CD14-positive monocyte (primary cell): Measurements from ENCODE around the gene CBFB. TPM values are rescaled to one million over a fixed set of nuclear protein-coding genes. Genes with fewer than 3 reads are reported as not detected.

ENCODE experiments used
- DNase-seq, 3 donors: peaks; one replicate each; pipeline ENCODE4 v3.0.0-alpha.2; 2011 to 2022
- H2AFZ ChIP-seq: 2 replicates; pipeline ENCODE4 v1.6.0; 2012; ENCODE audit warnings: mild to moderate bottlenecking, low read depth, low read length, inconsistent platforms; ENCODE audit not compliant: insufficient read depth, poor library complexity, severe bottlenecking
- H3K27ac ChIP-seq, 2 donors: 1 replicate in 1 of 2; 2 replicates in 1 of 2; pipeline ENCODE4 v1.5.1; 2012 to 2013; ENCODE audit warnings: low read length in 2 of 2, control low read depth in 1 of 2, inconsistent platforms in 1 of 2, low read depth in 1 of 2, mild to moderate bottlenecking in 1 of 2
- H3K27me3 ChIP-seq, 2 donors: one replicate each; pipeline versions ENCODE4 v1.6.0 to v1.6.1; 2011 to 2013; ENCODE audit warnings: low read length in 2 of 2; ENCODE audit not compliant: control insufficient read depth in 2 of 2, insufficient read depth in 2 of 2
- H3K36me3 ChIP-seq, 2 donors: replicated peaks in 1 of 2; 1 replicate in 1 of 2; 2 replicates in 1 of 2; pipeline versions ENCODE4 v1.5.1 to v1.6.1; 2012 to 2013; ENCODE audit warnings: low read length in 2 of 2, control low read depth in 1 of 2, inconsistent platforms in 1 of 2, mild to moderate bottlenecking in 1 of 2; ENCODE audit not compliant: insufficient read depth in 2 of 2, control insufficient read depth in 1 of 2
- H3K4me1 ChIP-seq, 2 donors: 1 replicate in 1 of 2; 2 replicates in 1 of 2; pipeline versions ENCODE4 v1.5.1 to v1.6.1; 2012 to 2013; ENCODE audit warnings: low read length in 2 of 2, control low read depth in 1 of 2, inconsistent platforms in 1 of 2, mild to moderate bottlenecking in 1 of 2, moderate library complexity in 1 of 2; ENCODE audit not compliant: insufficient read depth in 2 of 2, control insufficient read depth in 1 of 2
- H3K4me2 ChIP-seq: replicated peaks from 2 replicates; pipeline ENCODE3; 2012; ENCODE audit warnings: low read length, moderate library complexity, mild to moderate bottlenecking; ENCODE audit not compliant: poor library complexity, severe bottlenecking; ENCODE audit errors: extremely low read depth
- H3K4me3 ChIP-seq, 3 experiments: fragments of 200-600 bp in 1 of 3; sonication (generic) in 1 of 3; replicated peaks in 1 of 3; 1 replicate in 2 of 3; 2 replicates in 1 of 3; pipeline ENCODE4 v1.5.1; 2011 to 2013; ENCODE audit warnings: low read length in 3 of 3, mild to moderate bottlenecking in 3 of 3, control low read depth in 2 of 3, low read depth in 2 of 3, inconsistent platforms in 1 of 3, moderate library complexity in 1 of 3
- H3K79me2 ChIP-seq: 2 replicates; pipeline ENCODE4 v1.6.0; 2012; ENCODE audit warnings: mild to moderate bottlenecking, control low read depth, inconsistent platforms, low read length, moderate library complexity; ENCODE audit not compliant: insufficient read depth
- H3K9ac ChIP-seq: 2 replicates; pipeline ENCODE4 v1.6.0; 2017; ENCODE audit warnings: low read length, mild to moderate bottlenecking; ENCODE audit not compliant: insufficient read depth, poor library complexity, severe bottlenecking
- H3K9me3 ChIP-seq, 2 donors: replicated peaks in 1 of 2; 1 replicate in 1 of 2; 2 replicates in 1 of 2; pipeline versions ENCODE4 v1.5.1 to v1.6.1; 2012 to 2013; ENCODE audit warnings: low read length in 2 of 2, control low read depth in 1 of 2; ENCODE audit not compliant: control insufficient read depth in 1 of 2, insufficient read depth in 1 of 2
- H4K20me1 ChIP-seq: 2 replicates; pipeline ENCODE4 v1.6.0; 2012; ENCODE audit warnings: mild to moderate bottlenecking, low read length, control low read depth, moderate library complexity; ENCODE audit not compliant: insufficient read depth
- H3K27ac Mint-ChIP-seq, 7 donors: one replicate each; pipeline ENCODE4 v1.8.0; 2020; ENCODE audit warnings: mild to moderate bottlenecking in 7 of 7, mixed read lengths in 7 of 7, moderate library complexity in 6 of 7, inconsistent platforms in 2 of 7
- H3K27me3 Mint-ChIP-seq, 3 donors: one replicate each; pipeline ENCODE4 v1.8.0; 2021 to 2022; ENCODE audit warnings: low read depth in 3 of 3, mild to moderate bottlenecking in 3 of 3, mixed read lengths in 3 of 3, moderate library complexity in 3 of 3, inconsistent platforms in 1 of 3
- H3K36me3 Mint-ChIP-seq, 2 donors: one replicate each; pipeline ENCODE4 v1.8.0; 2020; ENCODE audit warnings: mixed read lengths in 2 of 2, inconsistent platforms in 1 of 2, mild to moderate bottlenecking in 1 of 2
- H3K4me1 Mint-ChIP-seq: one replicate; pipeline ENCODE4 v1.8.0; 2020; ENCODE audit warnings: mild to moderate bottlenecking, mixed read lengths
- H3K4me3 Mint-ChIP-seq, 2 donors: one replicate each; pipeline ENCODE4 v1.8.0; 2020; ENCODE audit warnings: mild to moderate bottlenecking in 2 of 2, mixed read lengths in 2 of 2, moderate library complexity in 1 of 2
- H3K9me3 Mint-ChIP-seq, 7 donors: one replicate each; pipeline ENCODE4 v1.8.0; 2020 to 2022; ENCODE audit warnings: mixed read lengths in 7 of 7, mild to moderate bottlenecking in 6 of 7, moderate library complexity in 6 of 7, inconsistent platforms in 2 of 7
- WGBS: methylation state at CpG from one replicate; pipeline ENCODE4 v1.1.5; 2013; ENCODE audit warnings: missing lambda C conversion rate; ENCODE audit not compliant: insufficient coverage; 5-methylcytosine and 5-hydroxymethylcytosine counted together
- intact Hi-C, 2 donors: fragments of 100-400 bp; cut with micrococcal nuclease; formaldehyde crosslinking; loops; one replicate each; pipeline versions ENCODE4 v1.15.0 to v1.15.1; 2023
- polyA plus RNA-seq, 3 donors: library from polyadenylated mRNA; depleted of rRNA in 1 of 3; unstranded in 2 of 3; stranded (reverse) in 1 of 3; fragments of 300-500 nt in 2 of 3; fragments of >200 nt in 1 of 3; fragmentation: Illumina TruSeq in 2 of 3; gene quantifications; 1 replicate in 2 of 3; 2 replicates in 1 of 3; pipeline ENCODE4 v1.2.3, GENCODE V29; 2012 to 2021
- TF ChIP-seq, protein P1 (sequence below): fragments of 200-600 bp; IDR thresholded peaks from one replicate; pipeline ENCODE4 v1.8.0; 2022; ENCODE audit warnings: antibody characterized with exemption, mild to moderate bottlenecking

Gene CBFB
- polyA plus RNA-seq, 3 donors, result 28.3 to 45.4 (median 29.5) TPM

DNA sequence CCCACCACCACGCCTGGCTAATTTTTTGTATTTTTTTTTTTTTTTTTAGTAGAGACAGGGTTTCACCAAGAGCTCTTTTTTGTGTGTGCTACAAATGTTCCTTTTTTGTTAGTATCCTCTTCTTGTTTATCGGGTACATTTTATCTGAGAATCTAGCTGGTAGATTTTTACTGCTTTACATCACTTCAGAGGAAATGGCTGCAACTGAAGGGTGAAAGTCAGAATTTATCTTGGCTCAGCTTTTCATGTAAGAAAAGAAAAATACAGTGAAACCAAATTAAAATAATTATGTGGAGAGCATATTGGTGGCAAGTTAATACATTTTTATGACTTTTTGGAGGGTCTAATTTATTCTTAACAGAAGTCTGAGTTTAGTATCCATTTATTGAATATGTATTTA is 26.0 kb downstream of the CBFB start:
- no peaks in the 10 kb centered on the region for H3K27me3 Mint-ChIP-seq
- Histone ChIP-seq H3K4me1 (no peaks in the 10 kb centered on the region), H3K9ac (no peak overlapping the region), H3K79me2 (peaks cover 95% of the 10 kb centered on the region), H3K4me3 (no peak overlapping the region), H3K27ac (no peak overlapping the region), H2AFZ (no peak overlapping the region), H3K36me3 (peaks cover 12 to 42% of the 10 kb centered on the region in 2 donors), H3K27me3 (no peaks in the 10 kb centered on the region), H3K4me2 (no peak overlapping the region), H4K20me1 (peaks cover 83% of the 10 kb centered on the region), H3K9me3 (no peaks in the 10 kb centered on the region)
- H3K4me3 Mint-ChIP-seq, result no peak overlapping the region
- intact Hi-C loops, result no loop called here
- DNase-seq, result no peak
- H3K4me1 Mint-ChIP-seq, result peaks cover 18% of the 10 kb centered on the region
- no peak overlapping the region for H3K27ac Mint-ChIP-seq
- H3K36me3 Mint-ChIP-seq, result peaks cover 24 to 59% of the 10 kb centered on the region in 2 donors
- WGBS, result no CpG with 5 or more reads among the region's 2 CpGs
- H3K9me3 Mint-ChIP-seq, result no peaks in the 10 kb centered on the region
- TF ChIP-seq, protein P1, sequence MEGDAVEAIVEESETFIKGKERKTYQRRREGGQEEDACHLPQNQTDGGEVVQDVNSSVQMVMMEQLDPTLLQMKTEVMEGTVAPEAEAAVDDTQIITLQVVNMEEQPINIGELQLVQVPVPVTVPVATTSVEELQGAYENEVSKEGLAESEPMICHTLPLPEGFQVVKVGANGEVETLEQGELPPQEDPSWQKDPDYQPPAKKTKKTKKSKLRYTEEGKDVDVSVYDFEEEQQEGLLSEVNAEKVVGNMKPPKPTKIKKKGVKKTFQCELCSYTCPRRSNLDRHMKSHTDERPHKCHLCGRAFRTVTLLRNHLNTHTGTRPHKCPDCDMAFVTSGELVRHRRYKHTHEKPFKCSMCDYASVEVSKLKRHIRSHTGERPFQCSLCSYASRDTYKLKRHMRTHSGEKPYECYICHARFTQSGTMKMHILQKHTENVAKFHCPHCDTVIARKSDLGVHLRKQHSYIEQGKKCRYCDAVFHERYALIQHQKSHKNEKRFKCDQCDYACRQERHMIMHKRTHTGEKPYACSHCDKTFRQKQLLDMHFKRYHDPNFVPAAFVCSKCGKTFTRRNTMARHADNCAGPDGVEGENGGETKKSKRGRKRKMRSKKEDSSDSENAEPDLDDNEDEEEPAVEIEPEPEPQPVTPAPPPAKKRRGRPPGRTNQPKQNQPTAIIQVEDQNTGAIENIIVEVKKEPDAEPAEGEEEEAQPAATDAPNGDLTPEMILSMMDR, result no peak

DNA sequence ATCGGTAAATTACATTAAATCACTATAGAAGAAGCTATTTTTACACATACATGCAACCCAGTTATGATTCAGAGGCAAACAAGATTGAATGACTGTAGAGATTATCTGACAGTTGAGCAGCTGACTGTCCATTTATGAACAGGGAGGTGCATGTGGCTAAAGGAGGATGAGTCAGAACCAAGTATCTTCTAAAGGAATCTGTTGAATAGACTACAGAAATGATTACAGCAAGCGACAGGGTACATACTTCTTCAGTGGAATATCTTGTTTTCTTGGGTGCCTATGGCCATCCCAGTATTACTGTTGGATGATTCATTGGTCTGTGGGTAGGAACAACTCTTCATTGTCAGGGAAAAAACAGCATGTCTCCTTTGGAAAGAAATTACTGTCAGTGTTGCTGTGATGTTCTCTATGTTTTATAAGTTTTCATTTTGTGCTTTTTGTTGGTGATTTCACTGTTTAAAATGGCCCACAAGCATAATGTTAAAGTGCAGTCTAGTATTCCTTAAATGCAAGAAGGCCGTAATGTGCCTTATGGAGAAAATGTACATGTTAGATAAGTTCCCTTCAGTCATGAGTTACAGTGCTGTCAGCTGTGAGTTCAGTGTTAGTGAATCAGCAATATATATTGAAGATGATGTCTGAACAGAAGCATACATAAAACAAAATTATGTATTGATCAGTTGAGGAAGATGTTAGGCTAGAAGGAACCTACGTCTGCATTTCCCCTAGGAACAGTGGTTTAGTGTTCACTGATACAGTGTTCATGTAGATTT is 27.0 kb downstream of the CBFB start:
- peaks cover 87% of the 10 kb centered on the region for H4K20me1 ChIP-seq
- peaks cover 18% of the 10 kb centered on the region for H3K4me1 Mint-ChIP-seq
- H3K4me1 ChIP-seq, result no peaks in the 10 kb centered on the region
- intact Hi-C loops, result no loop called here
- no peak overlapping the region for H2AFZ ChIP-seq
- no peak overlapping the region for H3K27ac ChIP-seq
- DNase-seq, result peak in 1 of 3 donors; percentile 8
- peaks cover 98% of the 10 kb centered on the region for H3K79me2 ChIP-seq
- H3K9me3 ChIP-seq, result no peaks in the 10 kb centered on the region
- TF ChIP-seq, protein P1, result no peak
- WGBS, result 81% methylated on average over 3 of the region's 4 CpGs
- peak overlapping the region in 3 of 7 donors; percentile 48 to 82 (median 50) for H3K27ac Mint-ChIP-seq
- H3K36me3 ChIP-seq, result peaks cover 12 to 47% of the 10 kb centered on the region in 2 donors
- no peaks in the 10 kb centered on the region for H3K27me3 Mint-ChIP-seq
- no peak overlapping the region for H3K4me2 ChIP-seq
- peaks cover 28 to 65% of the 10 kb centered on the region in 2 donors for H3K36me3 Mint-ChIP-seq
- no peaks in the 10 kb centered on the region for H3K27me3 ChIP-seq
- no peak overlapping the region for H3K4me3 Mint-ChIP-seq
- no peak overlapping the region for H3K9ac ChIP-seq
- H3K4me3 ChIP-seq, result no peak overlapping the region
- H3K9me3 Mint-ChIP-seq, result no peaks in the 10 kb centered on the region
